ENCODE measurements around the gene RIOX2.
"Not testable (repeated sequence)": the region's sequence is repeated elsewhere in the genome, so short reads cannot be mapped to it uniquely, and the experiment has no call there.

RIOX2 gene

GRCh38 chr3:97971679-97972567, at the start of gene RIOX2:
RIOX2 (minus strand) TSS chr3:97972431; CDS start chr3:97967593, 4,838 bp downstream.
- peak; percentile 88 for DNase-seq

- DNase-seq, result no peak
Observed at GRCh38 chr3:98020412-98020811, 48.2 kb upstream of the RIOX2 start.

- DNase-seq, result no peak
Observed at GRCh38 chr3:98018301-98018700, 46.1 kb upstream of the RIOX2 start.

DNA sequence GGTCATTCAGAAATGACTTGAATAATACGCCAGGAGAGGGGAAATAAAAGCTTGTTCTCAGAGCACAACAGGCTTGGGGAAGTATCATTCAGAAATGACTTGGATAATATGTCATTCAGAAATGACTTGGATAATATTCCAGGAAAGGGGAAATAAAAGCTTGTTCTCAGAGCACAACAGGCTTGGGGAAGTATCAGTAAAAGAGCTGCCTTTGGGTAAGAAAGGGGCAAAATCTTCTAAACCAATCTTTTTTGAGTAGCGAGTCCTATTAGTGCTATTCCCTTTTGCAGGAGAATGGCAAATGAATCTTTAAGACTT, 42.0 kb upstream of the RIOX2 start:
- no peak for DNase-seq

DNA sequence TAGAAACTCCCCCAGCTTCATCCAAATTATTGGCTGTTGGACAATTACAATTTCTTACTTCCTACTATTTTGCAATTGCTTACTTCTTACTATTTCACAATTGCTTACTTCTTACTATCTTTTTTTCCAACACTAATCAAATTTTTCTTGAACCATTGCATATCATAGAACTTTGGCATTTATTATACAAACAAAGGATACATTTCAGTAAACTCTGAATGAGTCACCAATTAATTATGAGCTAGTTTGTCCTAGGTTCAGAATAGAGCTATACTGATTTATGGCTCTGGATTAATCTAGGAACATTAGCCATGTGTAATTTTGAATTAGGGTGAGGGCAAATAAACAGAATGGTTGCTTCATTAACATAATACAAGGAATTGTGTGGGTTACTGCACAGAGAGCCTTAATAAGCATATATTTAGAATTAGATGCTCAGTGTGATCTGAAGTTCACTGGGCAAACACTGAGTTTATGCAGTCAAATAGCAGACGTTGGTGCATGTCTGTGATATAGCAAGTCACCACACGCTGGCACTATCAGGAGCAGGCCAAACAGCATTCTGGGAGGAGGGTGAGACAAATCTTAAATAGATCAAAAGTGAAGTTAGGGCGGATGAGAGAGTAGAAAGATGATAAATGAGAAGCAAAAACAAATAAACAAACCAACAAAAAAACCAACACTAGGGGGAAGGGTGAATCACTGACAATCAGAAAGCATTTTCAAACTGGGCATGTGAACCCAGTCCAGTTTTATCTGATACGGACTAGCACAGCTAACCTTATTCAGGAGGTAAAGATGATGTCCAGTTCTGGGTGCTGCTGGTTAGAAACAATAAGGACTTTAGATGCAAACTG, 41.4 kb upstream of the RIOX2 start:
- peak; percentile 12 for DNase-seq

DNA sequence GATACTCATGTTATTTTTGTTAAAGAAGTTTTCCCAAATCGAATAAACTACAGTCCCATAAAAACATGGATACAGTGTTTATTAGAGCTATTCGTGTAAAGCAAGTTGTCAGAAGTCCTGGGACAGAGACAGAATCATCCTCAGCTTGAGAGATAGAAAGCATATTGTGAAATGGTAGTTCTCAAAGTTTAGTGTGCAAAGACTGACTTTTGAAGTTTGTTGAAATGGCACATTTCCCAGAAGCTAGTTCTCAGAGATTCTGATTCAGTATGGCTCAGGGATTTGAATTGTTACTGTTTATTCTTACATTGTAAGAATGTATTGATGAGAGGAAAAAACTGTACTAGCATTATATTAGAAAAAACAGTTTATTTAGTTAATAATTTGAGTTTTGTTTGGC, 40.7 kb upstream of the RIOX2 start:
- no peak for DNase-seq

DNA sequence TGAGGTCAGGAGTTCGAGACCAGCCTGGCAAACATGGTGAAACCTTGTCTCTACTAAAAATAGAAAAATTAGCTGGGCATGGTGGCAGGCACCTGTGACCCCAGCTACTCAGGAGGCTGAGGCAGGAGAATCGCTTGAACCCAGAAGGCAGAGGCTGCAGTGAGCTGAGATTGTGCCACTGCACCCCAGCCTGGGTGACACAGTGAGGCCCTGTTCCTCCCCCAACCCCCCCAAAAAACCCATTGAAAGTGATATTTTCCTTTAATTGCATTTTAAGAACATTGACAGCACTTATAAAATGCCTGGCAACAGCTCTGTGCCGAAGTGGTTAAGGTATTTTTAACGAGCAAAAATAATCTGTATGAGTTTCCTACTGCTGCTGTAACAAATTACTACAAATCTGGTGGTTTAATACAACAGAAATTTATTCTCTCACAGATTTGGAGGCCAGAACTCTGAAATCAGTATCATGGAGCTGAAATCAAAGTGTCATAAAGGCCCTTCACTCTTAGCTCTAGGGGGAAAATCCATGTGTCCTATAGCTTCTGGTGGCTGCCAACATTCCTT, 38.7 kb upstream of the RIOX2 start:
- not testable (repeated sequence) for DNase-seq

DNA sequence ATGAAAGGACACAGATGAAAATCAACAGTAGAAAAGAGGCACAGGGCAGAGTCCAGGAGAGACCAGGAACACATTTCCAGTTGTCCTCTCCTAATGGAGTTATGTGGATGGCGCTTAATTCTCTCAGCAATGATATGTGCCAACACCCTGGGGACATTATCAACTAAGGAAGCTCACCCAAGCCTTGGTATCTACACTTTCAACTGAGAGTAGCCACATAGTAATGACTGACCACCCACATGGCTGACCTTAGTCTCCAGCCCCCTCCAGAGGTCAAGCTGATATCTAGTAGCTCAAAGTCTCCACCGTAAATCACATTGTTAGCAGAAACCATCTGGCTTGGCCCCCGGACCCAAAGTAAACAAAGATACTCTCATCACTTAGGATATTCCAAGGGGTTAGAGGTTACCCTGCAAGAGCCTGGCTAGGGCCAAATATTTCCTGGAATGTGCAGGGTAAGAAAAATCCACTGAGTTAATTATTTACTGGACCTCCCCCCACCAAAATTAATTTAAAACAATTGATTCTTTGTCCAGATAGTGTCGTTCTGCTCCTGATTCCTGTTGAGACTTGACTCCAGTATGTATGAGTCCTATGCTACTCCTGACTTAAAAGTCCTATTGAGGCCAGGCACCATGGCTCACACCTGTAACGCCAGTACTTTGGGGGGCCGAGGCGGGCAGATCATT, 38.1 kb upstream of the RIOX2 start:
- DNase-seq, result no peak

DNA sequence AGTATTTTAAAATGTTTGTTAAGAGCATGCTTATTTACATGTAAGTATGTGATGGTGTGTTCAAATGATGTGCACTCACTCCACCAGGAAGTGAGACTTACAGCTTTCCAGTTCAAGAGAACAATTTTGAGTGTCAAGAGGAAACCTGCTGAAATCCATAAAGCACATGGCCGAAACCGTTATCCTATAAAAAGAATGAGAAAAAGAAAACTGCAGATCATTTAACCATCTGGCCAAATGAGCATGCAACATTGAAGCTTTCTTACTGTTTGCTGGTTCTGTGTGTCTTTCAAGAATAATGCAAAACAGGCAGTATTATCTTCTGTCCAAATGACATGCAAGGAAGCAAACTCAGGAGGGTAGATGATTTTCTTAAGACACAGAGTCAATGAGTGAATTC, 36.6 kb upstream of the RIOX2 start:
- no peak for DNase-seq

- no peak for DNase-seq
Observed at GRCh38 chr3:98005438-98005837, 33.2 kb upstream of the RIOX2 start.

DNA sequence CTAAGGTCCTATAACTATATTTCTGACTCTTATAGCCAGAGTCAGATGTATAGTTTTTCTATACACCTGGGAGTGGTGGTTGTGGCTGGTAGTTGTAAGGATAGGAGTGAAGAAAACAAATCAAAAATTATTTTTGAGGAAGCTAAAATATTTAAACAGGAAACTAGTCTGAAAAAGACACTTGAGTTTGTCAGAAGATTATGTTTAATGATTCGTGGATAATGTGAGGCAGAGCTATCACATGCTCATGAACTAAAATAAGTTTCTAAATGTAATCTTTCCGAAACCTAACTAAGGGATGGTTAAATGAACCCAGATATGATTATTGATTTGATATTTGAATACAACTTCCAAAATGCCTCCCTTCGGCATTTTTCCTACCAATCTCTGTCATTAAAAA, 32.5 kb upstream of the RIOX2 start:
- peak; percentile 21 for DNase-seq

- DNase-seq, result no peak
Observed at GRCh38 chr3:98003306-98003969, 31.2 kb upstream of the RIOX2 start.

DNA sequence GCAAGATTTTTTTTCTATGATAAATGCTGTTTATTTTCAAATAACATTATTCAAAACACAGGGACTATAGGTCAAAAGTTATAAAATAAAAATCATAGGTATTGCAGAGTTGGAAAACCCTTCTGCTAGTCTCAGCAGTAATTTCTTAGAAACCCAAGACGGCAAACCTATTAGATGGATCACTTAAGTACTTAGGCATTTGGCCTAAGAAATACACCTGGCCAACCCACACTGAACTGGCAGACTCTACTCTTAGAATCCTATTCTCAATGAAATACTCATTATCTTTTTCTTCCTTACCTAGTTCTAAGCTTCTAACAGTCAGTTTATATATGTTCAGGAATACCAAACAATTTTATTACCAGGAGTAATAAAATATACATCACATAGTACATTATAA, 30.5 kb upstream of the RIOX2 start:
- no peak for DNase-seq

- DNase-seq, result no peak
Observed at GRCh38 chr3:97999994-98000393, 27.8 kb upstream of the RIOX2 start.

GRCh38 chr3:97999103-97999502, 26.9 kb upstream of the RIOX2 start:
- no peak for DNase-seq

GRCh38 chr3:97996988-97997387, 24.8 kb upstream of the RIOX2 start:
- no peak for DNase-seq

DNA sequence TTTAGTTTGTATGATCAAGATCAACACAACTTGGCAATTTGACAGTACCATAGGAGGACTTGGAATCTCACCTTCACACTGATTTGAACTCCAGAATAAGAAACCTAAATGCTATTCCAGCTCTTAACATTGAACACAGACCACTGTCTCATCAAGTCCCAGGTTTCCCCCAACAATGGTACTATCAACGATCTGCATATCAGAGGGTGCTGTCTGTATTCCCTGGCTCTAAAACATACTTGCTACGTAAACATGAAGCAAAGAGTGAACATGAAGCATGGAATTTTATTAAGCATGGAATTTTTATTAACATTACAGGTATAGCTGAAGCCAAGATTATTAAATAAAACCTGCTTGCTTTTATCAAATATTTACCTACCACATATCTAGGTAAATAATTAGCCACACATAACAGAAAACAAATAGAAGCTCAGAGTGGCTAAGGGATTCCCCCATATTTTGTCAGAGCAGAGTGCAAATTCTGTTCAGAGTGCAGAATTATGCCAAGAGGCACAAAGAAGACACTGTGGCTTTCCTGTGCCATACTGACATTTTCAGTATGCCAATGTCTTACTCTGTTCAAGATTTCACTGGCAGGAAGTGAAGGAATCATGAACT, 22.2 kb upstream of the RIOX2 start:
- no peak for DNase-seq

- DNase-seq, result no peak
Observed at GRCh38 chr3:97993526-97993925, 21.3 kb upstream of the RIOX2 start.

- no peak for DNase-seq
Observed at GRCh38 chr3:97992547-97993173, 20.4 kb upstream of the RIOX2 start.

- DNase-seq, result no peak
Observed at GRCh38 chr3:97991293-97991682, 19.1 kb upstream of the RIOX2 start.

DNA sequence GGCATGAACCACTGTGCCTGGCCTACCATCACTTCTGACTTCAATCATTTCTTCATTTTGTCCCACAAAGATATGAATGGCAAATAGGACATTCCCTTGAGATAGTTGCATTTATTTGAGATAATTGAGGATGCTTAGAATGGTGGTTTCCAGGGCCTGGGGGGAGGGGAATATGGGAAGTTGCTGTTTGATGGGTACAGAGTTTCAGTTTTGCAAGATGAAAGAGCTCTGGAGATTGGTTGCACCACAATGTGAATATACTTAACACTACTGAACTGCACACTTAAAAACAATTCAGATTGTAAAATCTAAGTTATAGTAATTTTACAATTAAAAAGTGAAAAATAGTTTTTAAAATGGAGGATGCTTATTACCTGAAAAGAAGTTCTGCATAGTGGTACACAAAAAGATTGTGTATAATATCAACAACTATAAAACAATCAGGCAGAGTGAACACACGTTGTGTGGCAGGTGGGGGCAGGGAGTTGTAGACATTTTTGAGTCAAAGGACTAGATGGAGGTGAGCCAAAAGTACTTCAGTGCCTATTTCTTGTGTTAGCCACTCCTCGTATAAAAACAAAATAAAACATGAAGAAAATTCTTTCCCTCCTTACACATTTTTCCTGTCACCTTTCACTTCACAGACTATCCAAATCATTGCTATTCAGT, 18.5 kb upstream of the RIOX2 start:
- no peak for DNase-seq

Measured in NCI-H2171 treated with DMSO at 0.1 percent for 48 hours (cell line).